BJ (cell line): ENCODE data around the gene SBK3. TPM values are rescaled to one million over a fixed set of nuclear protein-coding genes. Genes with fewer than 3 reads are reported as not detected.
"Not testable (repeated sequence)": the region's sequence is repeated elsewhere in the genome, so short reads cannot be mapped to it uniquely, and the experiment has no call there.

ENCODE experiments used
- CTCF ChIA-PET: fragments of 350-600 bp; formaldehyde crosslinking; extraction: SDS; loops from one replicate; lab custom pipeline; 2021; ENCODE audit warnings: antibody characterized with exemption, inconsistent platforms; lab: Yijun Ruan, JAX
- POLR2A ChIA-PET: fragments of 300-600 bp; sonication (Branson Sonifier 250); formaldehyde crosslinking; extraction: SDS; loops from one replicate; lab custom pipeline; 2021; ENCODE audit warnings: antibody characterized with exemption; lab: Charles Lee
- DNase-seq: peaks from one replicate; pipeline ENCODE4 v3.0.0-alpha.2; 2011; ENCODE audit warnings: low read depth
- H3K27me3 ChIP-seq: 2 replicates; pipeline ENCODE4 v1.6.0; 2011; ENCODE audit warnings: low read length; ENCODE audit not compliant: control insufficient read depth, insufficient read depth
- H3K36me3 ChIP-seq: 2 replicates; pipeline ENCODE4 v1.5.1; 2011; ENCODE audit warnings: low read length; ENCODE audit not compliant: control insufficient read depth, insufficient read depth
- H3K4me3 ChIP-seq: 2 replicates; pipeline ENCODE4 v1.5.1; 2011; ENCODE audit warnings: low read depth, mild to moderate bottlenecking, control low read depth, low read length
- CTCF ChIP-seq: IDR thresholded peaks from 2 replicates; pipeline ENCODE4 v1.5.1; 2011; ENCODE audit warnings: low read depth, mild to moderate bottlenecking, control low read depth, inconsistent platforms, low read length, moderate library complexity; ENCODE audit not compliant: insufficient read depth
- polyA plus RNA-seq: library from polyadenylated mRNA; depleted of rRNA; stranded (reverse); fragments of >200 nt; gene quantifications from 2 replicates; pipeline ENCODE4 v1.2.3, GENCODE V29; 2011

The SBK3 gene
- polyA plus RNA-seq, 1 experiment = 0.11 TPM

GRCh38 chr19:55590109-55590508 is 44.8 kb upstream of the SBK3 start:
- DNase-seq = no peak
- ChIA-PET CTCF (no interaction called here), POLR2A (no interaction called here)
- no peak for TF ChIP-seq CTCF
- no peak overlapping the region for H3K4me3 ChIP-seq
- H3K27me3 ChIP-seq = no peaks in the 10 kb centered on the region
- H3K36me3 ChIP-seq = peaks cover 4% of the 10 kb centered on the region; the same call in 1 of the 2 replicates

- DNase-seq = no peak
- no peaks in the 10 kb centered on the region for H3K27me3 ChIP-seq
- H3K4me3 ChIP-seq = no peak overlapping the region
- POLR2A ChIA-PET = no interaction called here
- H3K36me3 ChIP-seq = peaks cover 4% of the 10 kb centered on the region; the same call in 1 of the 2 replicates
- CTCF ChIA-PET = no interaction called here
- no peak for TF ChIP-seq CTCF
Measured at GRCh38 chr19:55588738-55589137, 43.4 kb upstream of the SBK3 start.

- ChIA-PET POLR2A (no interaction called here), CTCF (interaction anchor here (1.0 to 1.3 kb wide), 5 partner anchors 33 to 83 kb away, joined by 3 to 7 read pairs (median 3); no protein-coding TSS in a partner anchor)
- Histone ChIP-seq H3K27me3 (no peaks in the 10 kb centered on the region), H3K4me3 (peak overlapping the region; percentile 25), H3K36me3 (0 out of 2 replicates have a peak, but pooled peaks cover 1% of the 10 kb centered on the region)
- no peak for TF ChIP-seq CTCF
- DNase-seq = no peak
Measured at GRCh38 chr19:55586976-55587668, 41.8 kb upstream of the SBK3 start.

- no peak for DNase-seq
- CTCF ChIA-PET = interaction anchor here (1.0 to 3.4 kb wide), 2 partner anchors 20 to 47 kb away, joined by 3 to 10 read pairs; partner anchors contain the start of gene ZNF865
- TF ChIP-seq CTCF = no peak
- POLR2A ChIA-PET = no interaction called here
- no peaks in the 10 kb centered on the region for H3K27me3 ChIP-seq
- H3K4me3 ChIP-seq = peak overlapping the region; percentile 34
- no peaks in the 10 kb centered on the region for H3K36me3 ChIP-seq
Measured at GRCh38 chr19:55585658-55586339, 40.5 kb upstream of the SBK3 start.

- POLR2A ChIA-PET = no interaction called here
- no peaks in the 10 kb centered on the region for H3K27me3 ChIP-seq
- no peak for DNase-seq
- H3K4me3 ChIP-seq = no peak overlapping the region
- CTCF ChIA-PET = interaction anchor here (3.4 kb wide), 1 partner anchor 21 kb away, joined by 10 read pairs; the partner anchor contains the start of gene ZNF865
- TF ChIP-seq CTCF = no peak
- no peaks in the 10 kb centered on the region for H3K36me3 ChIP-seq
Measured at GRCh38 chr19:55584871-55585270, 39.5 kb upstream of the SBK3 start.

GRCh38 chr19:55583897-55584296 is 38.6 kb upstream of the SBK3 start:
- CTCF ChIA-PET = interaction anchor here (0.6 to 3.4 kb wide), 5 partner anchors 15 to 283 kb away, joined by 3 to 10 read pairs (median 3); partner anchors contain the start of genes FIZ1 and ZNF865
- H3K4me3 ChIP-seq, DNase-seq, H3K27me3 ChIP-seq, H3K36me3 ChIP-seq: not testable (repeated sequence)
- POLR2A ChIA-PET = interaction anchor here (0.6 kb wide), 1 partner anchor 50 kb away, joined by 4 read pairs; no protein-coding TSS in a partner anchor

- POLR2A ChIA-PET, DNase-seq, CTCF ChIA-PET: not testable (repeated sequence)
Measured at GRCh38 chr19:55582284-55582683, 36.9 kb upstream of the SBK3 start.

More at GRCh38 chr19:55582284-55582683, 36.9 kb upstream of the SBK3 start:
- H3K27me3 ChIP-seq, H3K4me3 ChIP-seq, H3K36me3 ChIP-seq: not testable (repeated sequence)
